ENCODE results near the gene FMN2.

DNA sequence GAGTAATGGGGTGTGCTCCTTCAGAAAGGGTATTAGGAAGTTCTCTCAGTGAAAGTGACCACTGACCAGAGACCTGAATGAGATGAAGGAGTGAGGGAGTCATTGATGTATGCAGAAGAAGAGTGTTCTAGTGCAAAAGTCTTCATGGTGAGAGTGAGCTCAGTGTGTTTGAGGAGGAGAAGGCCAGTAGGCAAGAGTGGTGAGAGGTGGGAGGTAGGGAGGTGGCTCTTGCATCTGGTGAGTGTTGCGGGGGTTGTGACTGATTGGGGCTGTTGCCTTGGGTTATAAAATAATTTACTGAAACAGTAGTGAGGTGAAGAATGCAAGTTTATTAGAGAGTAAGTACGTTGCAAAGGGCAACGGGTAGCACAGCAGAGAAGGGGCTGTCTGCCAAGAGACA lies 26.2 kb downstream of the FMN2 start:
- TF ChIP-seq, protein P1, sequence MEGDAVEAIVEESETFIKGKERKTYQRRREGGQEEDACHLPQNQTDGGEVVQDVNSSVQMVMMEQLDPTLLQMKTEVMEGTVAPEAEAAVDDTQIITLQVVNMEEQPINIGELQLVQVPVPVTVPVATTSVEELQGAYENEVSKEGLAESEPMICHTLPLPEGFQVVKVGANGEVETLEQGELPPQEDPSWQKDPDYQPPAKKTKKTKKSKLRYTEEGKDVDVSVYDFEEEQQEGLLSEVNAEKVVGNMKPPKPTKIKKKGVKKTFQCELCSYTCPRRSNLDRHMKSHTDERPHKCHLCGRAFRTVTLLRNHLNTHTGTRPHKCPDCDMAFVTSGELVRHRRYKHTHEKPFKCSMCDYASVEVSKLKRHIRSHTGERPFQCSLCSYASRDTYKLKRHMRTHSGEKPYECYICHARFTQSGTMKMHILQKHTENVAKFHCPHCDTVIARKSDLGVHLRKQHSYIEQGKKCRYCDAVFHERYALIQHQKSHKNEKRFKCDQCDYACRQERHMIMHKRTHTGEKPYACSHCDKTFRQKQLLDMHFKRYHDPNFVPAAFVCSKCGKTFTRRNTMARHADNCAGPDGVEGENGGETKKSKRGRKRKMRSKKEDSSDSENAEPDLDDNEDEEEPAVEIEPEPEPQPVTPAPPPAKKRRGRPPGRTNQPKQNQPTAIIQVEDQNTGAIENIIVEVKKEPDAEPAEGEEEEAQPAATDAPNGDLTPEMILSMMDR (IDR thresholded peaks at IDR 0.05) = no peak
- TF ChIP-seq POLR2A (IDR thresholded peaks at IDR 0.05) = no peak
